Activated CD4-positive, alpha-beta T cell treated with anti-CD3 and anti-CD28 coated beads, Interleukin-2, amount 50 U/mL, for 4 hours (primary cell): ENCODE data around the gene CHAC1.

Source experiments
- DNase-seq, 2 experiments: peaks; one replicate each; pipeline ENCODE4 v3.0.0-alpha.2; 2020

CHAC1 gene

GRCh38 chr15:40991355-40991754 is 38.1 kb downstream of the CHAC1 start:
- DNase-seq = no peak

GRCh38 chr15:40992241-40992741 is 39.0 kb downstream of the CHAC1 start:
- DNase-seq = no peak

GRCh38 chr15:40992825-40993224 is 39.6 kb downstream of the CHAC1 start:
- DNase-seq = no peak

- no peak for DNase-seq
Measured at GRCh38 chr15:40995656-40996055, 42.4 kb downstream of the CHAC1 start.

DNA sequence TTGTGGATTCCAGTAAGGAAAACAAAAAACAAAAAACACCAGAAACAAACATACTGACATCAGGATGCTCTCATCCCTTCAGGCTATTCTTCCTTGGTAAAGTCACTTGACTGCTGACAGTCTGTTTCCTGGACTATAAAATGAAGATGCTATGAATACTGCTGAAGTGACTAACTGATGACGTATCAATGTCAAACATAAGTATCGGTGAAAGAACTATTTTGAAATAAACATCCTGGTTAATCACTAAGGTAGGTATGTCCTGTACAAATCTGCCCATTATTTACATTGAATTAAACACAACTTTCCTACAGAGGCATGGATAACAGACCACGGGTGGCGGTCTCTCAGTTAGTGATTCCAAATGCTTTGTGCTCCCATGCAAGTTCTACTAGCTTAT is 45.9 kb downstream of the CHAC1 start:
- DNase-seq = no peak

DNA sequence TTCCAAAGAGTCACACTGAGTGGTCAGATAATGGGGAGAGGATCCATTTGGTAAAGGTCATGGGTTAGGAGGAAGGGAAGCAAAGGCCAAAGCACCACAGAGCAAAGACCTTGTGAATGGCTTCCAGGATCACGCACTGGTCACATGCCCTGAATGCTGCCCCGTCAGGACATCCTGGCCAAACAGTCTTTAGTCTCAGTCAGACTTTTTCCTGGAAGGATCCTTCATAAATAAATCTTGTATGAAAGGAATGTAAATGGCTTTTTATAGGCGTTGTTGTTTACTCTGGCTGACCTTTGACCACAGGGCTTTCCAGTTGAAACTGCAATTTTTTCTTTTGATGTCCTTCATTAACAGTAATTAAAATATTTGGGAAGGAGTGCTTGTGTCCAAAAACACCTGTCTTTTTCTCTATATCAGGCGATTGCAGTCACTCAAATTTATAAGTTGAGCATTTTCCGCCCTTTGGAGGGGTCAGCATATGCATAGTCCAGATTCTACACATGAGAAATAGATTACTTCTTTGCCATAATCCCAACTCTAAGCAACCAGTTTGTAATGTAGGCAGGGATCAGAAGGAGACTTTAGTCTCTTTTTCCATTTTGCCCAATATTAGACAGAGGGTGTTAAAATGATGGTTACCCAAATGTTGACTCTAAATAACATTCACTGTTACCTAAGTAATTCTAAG is 48.4 kb downstream of the CHAC1 start:
- no peak for DNase-seq

DNA sequence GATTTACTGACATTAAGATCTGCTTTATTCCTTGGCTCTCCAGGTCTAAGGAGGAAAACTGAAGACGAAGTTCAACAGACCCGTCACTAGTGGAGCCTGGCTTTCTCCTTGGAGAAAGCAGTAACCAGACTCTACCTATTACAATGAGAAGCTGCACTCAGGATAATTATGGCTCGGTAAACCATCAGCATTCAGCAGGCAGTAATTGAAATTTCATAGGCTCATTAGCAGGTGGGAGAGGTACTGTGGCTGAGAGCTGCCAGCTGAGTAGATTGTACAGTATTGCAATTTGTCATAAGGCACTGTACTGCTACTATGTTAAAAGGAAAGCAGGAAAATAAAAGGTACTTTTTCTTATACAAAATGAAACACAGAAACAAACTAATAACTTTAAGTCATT is 51.2 kb downstream of the CHAC1 start:
- no peak for DNase-seq
